AG09319 (cell line): ENCODE measurements around the gene ARAP1.
"Not testable (repeated sequence)": the region's sequence is repeated elsewhere in the genome, so short reads cannot be mapped to it uniquely, and the experiment has no call there.

Experiments used
- DNase-seq: peaks from one replicate; pipeline ENCODE4 v3.0.0-alpha.2; 2010; ENCODE audit warnings: low read depth; ENCODE audit errors: extremely low read depth
- TF ChIP-seq, protein P1 (sequence below): IDR thresholded peaks from 2 replicates; pipeline ENCODE4 v1.5.1; 2011; ENCODE audit warnings: low read depth, mild to moderate bottlenecking, inconsistent platforms, low read length, moderate library complexity

ARAP1 gene

GRCh38 chr11:72752088-72752914 lies at the start of gene ARAP1:
Gene ARAP1, minus strand, starts transcription at chr11:72752408. Its CDS starts 25,280 bp downstream, at chr11:72727128.
- TF ChIP-seq, protein P1, sequence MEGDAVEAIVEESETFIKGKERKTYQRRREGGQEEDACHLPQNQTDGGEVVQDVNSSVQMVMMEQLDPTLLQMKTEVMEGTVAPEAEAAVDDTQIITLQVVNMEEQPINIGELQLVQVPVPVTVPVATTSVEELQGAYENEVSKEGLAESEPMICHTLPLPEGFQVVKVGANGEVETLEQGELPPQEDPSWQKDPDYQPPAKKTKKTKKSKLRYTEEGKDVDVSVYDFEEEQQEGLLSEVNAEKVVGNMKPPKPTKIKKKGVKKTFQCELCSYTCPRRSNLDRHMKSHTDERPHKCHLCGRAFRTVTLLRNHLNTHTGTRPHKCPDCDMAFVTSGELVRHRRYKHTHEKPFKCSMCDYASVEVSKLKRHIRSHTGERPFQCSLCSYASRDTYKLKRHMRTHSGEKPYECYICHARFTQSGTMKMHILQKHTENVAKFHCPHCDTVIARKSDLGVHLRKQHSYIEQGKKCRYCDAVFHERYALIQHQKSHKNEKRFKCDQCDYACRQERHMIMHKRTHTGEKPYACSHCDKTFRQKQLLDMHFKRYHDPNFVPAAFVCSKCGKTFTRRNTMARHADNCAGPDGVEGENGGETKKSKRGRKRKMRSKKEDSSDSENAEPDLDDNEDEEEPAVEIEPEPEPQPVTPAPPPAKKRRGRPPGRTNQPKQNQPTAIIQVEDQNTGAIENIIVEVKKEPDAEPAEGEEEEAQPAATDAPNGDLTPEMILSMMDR, result no peak; the same call in 1 of the 2 replicates
- no peak for DNase-seq

GRCh38 chr11:72799441-72799840 lies 47.2 kb upstream of the ARAP1 start:
- DNase-seq, result no peak
- TF ChIP-seq, protein P1, result no peak

GRCh38 chr11:72798361-72798760 lies 46.2 kb upstream of the ARAP1 start:
- TF ChIP-seq, protein P1, result no peak
- no peak for DNase-seq

DNA sequence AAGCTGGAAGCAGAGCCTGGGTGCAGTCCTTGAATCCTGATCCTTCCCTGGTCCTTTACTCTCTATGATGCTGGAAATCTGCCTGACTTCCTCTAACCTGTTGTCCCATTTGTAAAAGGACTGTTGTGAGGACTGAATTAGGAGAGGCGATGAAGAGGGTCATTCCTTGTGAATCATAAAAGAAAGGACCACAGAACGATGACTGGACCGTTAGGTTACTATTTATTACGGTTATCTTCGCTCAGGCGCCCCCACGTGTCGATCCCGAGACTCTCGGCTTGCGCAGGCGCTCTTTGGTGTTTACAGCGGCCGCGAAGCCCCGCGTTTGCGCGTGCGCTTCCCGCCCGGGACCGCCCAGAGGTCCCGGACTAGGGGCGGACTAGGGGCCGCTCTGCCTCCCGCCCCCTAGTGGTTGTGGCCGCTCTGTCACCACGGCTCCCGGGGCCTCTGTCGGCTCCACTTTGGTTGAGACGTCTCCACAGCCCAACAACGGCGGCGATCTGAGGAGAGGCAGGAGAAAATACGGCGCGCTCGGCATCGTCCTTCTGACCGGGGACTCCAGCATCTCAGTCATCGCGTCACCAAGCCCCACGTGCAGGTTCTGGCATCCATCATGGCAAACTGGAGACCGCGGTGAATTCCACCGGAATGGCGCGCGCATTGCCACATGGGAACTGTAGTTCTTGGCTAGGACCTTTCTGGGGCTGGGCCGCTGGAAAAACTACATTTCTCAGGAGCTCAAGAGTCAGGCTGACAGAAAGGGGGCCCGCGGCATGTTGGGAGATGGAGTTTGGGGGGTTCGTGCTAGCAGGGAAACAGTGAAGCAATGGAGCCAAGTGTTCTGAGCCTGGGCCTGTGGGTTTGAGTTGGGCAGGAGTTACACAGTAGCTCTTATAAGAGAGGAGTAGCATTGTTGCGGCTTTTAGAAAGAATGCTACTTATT lies 41.5 kb upstream of the ARAP1 start, which contains the start of gene STARD10:
TSS of gene STARD10 (minus strand) at position 623 of the 943 bp plus-strand sequence. CDS start 12,866 bp downstream, outside the sequence.
- TF ChIP-seq, protein P1, result peak; percentile 98
- peak; percentile 85 for DNase-seq

GRCh38 chr11:72793076-72793424 lies 40.8 kb upstream of the ARAP1 start:
- TF ChIP-seq, protein P1, result no peak
- DNase-seq, result no peak

GRCh38 chr11:72792437-72793021 lies 40.3 kb upstream of the ARAP1 start:
- TF ChIP-seq, protein P1, result no peak
- DNase-seq, result no peak

GRCh38 chr11:72791228-72791627 lies 39.0 kb upstream of the ARAP1 start:
- DNase-seq, result not testable (repeated sequence)
